H1 (cell line): Measurements from ENCODE around the gene SNORC.

Source experiments
- CEBPB ChIP-seq: IDR thresholded peaks from 2 replicates; pipeline ENCODE4 v1.6.1; 2012; ENCODE audit warnings: low read depth, low read length
- CTCF ChIP-seq, 3 experiments: IDR thresholded peaks; 1 replicate in 2 of 3; 2 replicates in 1 of 3; pipeline versions ENCODE4 v1.5.1 to v1.6.1; 2011; ENCODE audit warnings: low read length in 3 of 3, mild to moderate bottlenecking in 3 of 3, inconsistent platforms in 2 of 3, low read depth in 1 of 3, moderate library complexity in 1 of 3; ENCODE audit not compliant: insufficient read depth in 1 of 3; ENCODE audit errors: control extremely low read depth in 1 of 3
- EZH2 ChIP-seq: fragments of 200-600 bp; sonication (generic); IDR thresholded peaks from 2 replicates; pipeline ENCODE4 v1.7.1; 2012; ENCODE audit warnings: low read depth, mild to moderate bottlenecking, moderate library complexity, low read length, inconsistent platforms; ENCODE audit not compliant: severe bottlenecking
- MAFK ChIP-seq: IDR thresholded peaks from 2 replicates; pipeline ENCODE4 v1.6.1; 2012; ENCODE audit warnings: low read depth, mild to moderate bottlenecking, improper control_type of control experiment, low read length
- SAP30 ChIP-seq: fragments of 300-600 bp; sonication (generic); IDR thresholded peaks from 2 replicates; pipeline ENCODE4 v1.7.1; 2012; ENCODE audit warnings: low read length, moderate library complexity, mild to moderate bottlenecking, inconsistent platforms; ENCODE audit not compliant: insufficient read depth, insufficient replicate concordance
- SIN3A ChIP-seq, 2 experiments: IDR thresholded peaks in 1 of 2; conservative IDR thresholded peaks in 1 of 2; 2 replicates each; pipeline ENCODE4 v1.6.1; 2011 to 2012; ENCODE audit warnings: low read length in 2 of 2, improper control_type of control experiment in 1 of 2, low read depth in 1 of 2, mild to moderate bottlenecking in 1 of 2
- SP1 ChIP-seq: IDR thresholded peaks from 2 replicates; pipeline ENCODE4 v1.6.1; 2011; ENCODE audit warnings: low read depth, low read length

GRCh38 chr2:232888839-232889529 is 18.9 kb downstream of the SNORC start:
- TF ChIP-seq SP1: no peak
- TF ChIP-seq CEBPB: no peak
- no peak for TF ChIP-seq CTCF (IDR thresholded peaks at IDR 0.05; ENCODE audit: control extremely low read depth in 1 of 3, insufficient read depth in 1 of 3, low read depth in 1 of 3, low read length in 3 of 3)
- TF ChIP-seq SIN3A (conservative IDR thresholded peaks at IDR 0.05 in 1 of 2, IDR thresholded peaks at IDR 0.05 in 1 of 2; ENCODE audit: low read depth in 1 of 2, low read length in 2 of 2): no peak
- TF ChIP-seq MAFK: no peak
- TF ChIP-seq SAP30: no peak
- TF ChIP-seq EZH2: no peak
